Stimulated activated CD4-positive, alpha-beta T cell treated with anti-CD3 and anti-CD28 coated beads, Interleukin-15, amount 100 ng/mL, for 48 hours (primary cell): ENCODE data around the gene DNASE1.

ENCODE experiments used
- DNase-seq, 2 donors: peaks; one replicate each; pipeline ENCODE4 v3.0.0-alpha.2; 2020; ENCODE audit warnings: low read depth in 2 of 2

Gene DNASE1

GRCh38 chr16:3696425-3697218 lies 42.1 kb downstream of the DNASE1 start:
- DNase-seq = no peak

- DNase-seq = no peak
Observed at GRCh38 chr16:3698941-3699340, 44.5 kb downstream of the DNASE1 start.

- no peak for DNase-seq
Observed at GRCh38 chr16:3701531-3701930, 47.0 kb downstream of the DNASE1 start.

- DNase-seq = no peak
Observed at GRCh38 chr16:3702082-3702481, 47.6 kb downstream of the DNASE1 start.

GRCh38 chr16:3706253-3707012 lies 51.9 kb downstream of the DNASE1 start:
- DNase-seq = no peak
